ENCODE results near the gene FKBP15.

The FKBP15 gene

GRCh38 chr9:113160571-113160970 is 60.5 kb downstream of the FKBP15 start:
- no peak for DNase-seq (ENCODE audit: low read depth)
- no peak for TF ChIP-seq CTCF (IDR thresholded peaks at IDR 0.05; ENCODE audit: control insufficient read depth, extremely low read depth, insufficient read depth)
- H3K4me3 ChIP-seq (ENCODE audit: low read depth, low read length) = no peak overlapping the region

- DNase-seq (ENCODE audit: low read depth) = no peak
- H3K4me3 ChIP-seq (ENCODE audit: low read depth, low read length) = no peak overlapping the region
- no peak for TF ChIP-seq CTCF (IDR thresholded peaks at IDR 0.05; ENCODE audit: control insufficient read depth, extremely low read depth, insufficient read depth)
Observed at GRCh38 chr9:113158446-113158845, 62.6 kb downstream of the FKBP15 start.

GRCh38 chr9:113156880-113157279 is 64.2 kb downstream of the FKBP15 start:
- no peak for TF ChIP-seq CTCF (IDR thresholded peaks at IDR 0.05; ENCODE audit: control insufficient read depth, extremely low read depth, insufficient read depth)
- DNase-seq (ENCODE audit: low read depth) = no peak

GRCh38 chr9:113155911-113156588 is 65.0 kb downstream of the FKBP15 start:
- no peak for TF ChIP-seq CTCF (IDR thresholded peaks at IDR 0.05; ENCODE audit: control insufficient read depth, extremely low read depth, insufficient read depth)
- DNase-seq (ENCODE audit: low read depth) = no peak
- no peak overlapping the region for H3K4me3 ChIP-seq (ENCODE audit: low read depth, low read length)

More at GRCh38 chr9:113156880-113157279, 64.2 kb downstream of the FKBP15 start:
- no peak overlapping the region for H3K4me3 ChIP-seq (ENCODE audit: low read depth, low read length)

GRCh38 chr9:113154946-113155345 is 66.1 kb downstream of the FKBP15 start:
- no peak for TF ChIP-seq CTCF (IDR thresholded peaks at IDR 0.05; ENCODE audit: control insufficient read depth, extremely low read depth, insufficient read depth)
- no peak for DNase-seq (ENCODE audit: low read depth)
- H3K4me3 ChIP-seq (ENCODE audit: low read depth, low read length) = no peak overlapping the region

GRCh38 chr9:113154471-113154870 is 66.6 kb downstream of the FKBP15 start:
- TF ChIP-seq CTCF (IDR thresholded peaks at IDR 0.05; ENCODE audit: control insufficient read depth, extremely low read depth, insufficient read depth) = no peak
- DNase-seq (ENCODE audit: low read depth) = no peak
- no peak overlapping the region for H3K4me3 ChIP-seq (ENCODE audit: low read depth, low read length)

- H3K4me3 ChIP-seq (ENCODE audit: low read depth, low read length) = no peak overlapping the region
- no peak for TF ChIP-seq CTCF (IDR thresholded peaks at IDR 0.05; ENCODE audit: control insufficient read depth, extremely low read depth, insufficient read depth)
- no peak for DNase-seq (ENCODE audit: low read depth)
Observed at GRCh38 chr9:113153599-113153998, 67.5 kb downstream of the FKBP15 start.
